ENCODE measurements around the gene PPP1CC.

DNA sequence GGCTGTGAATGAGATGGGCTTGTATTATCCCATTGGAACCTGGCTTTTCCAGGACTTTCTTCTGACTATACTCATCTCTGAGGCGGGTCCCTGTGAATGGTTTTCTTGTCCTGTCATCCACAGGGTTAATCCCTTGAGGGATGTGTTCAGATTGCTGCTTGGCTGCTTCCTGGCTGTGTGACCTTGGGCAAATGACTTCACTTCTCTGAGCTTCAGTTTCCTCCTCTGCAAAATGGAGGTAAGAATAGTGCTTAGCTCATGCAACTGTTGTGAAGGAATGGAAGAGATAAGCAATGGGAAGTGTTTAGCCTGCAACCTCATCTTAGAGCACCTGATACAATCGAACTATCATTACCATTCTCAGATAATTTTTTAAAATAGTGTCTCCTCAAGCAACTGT, 32.1 kb upstream of the PPP1CC start:
- TF ChIP-seq, protein P1, sequence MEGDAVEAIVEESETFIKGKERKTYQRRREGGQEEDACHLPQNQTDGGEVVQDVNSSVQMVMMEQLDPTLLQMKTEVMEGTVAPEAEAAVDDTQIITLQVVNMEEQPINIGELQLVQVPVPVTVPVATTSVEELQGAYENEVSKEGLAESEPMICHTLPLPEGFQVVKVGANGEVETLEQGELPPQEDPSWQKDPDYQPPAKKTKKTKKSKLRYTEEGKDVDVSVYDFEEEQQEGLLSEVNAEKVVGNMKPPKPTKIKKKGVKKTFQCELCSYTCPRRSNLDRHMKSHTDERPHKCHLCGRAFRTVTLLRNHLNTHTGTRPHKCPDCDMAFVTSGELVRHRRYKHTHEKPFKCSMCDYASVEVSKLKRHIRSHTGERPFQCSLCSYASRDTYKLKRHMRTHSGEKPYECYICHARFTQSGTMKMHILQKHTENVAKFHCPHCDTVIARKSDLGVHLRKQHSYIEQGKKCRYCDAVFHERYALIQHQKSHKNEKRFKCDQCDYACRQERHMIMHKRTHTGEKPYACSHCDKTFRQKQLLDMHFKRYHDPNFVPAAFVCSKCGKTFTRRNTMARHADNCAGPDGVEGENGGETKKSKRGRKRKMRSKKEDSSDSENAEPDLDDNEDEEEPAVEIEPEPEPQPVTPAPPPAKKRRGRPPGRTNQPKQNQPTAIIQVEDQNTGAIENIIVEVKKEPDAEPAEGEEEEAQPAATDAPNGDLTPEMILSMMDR (IDR thresholded peaks at IDR 0.05), result no peak
- no peak for TF ChIP-seq POLR2A (IDR thresholded peaks at IDR 0.05)
